Measurements from ENCODE around the gene FTO.

Gene FTO

DNA sequence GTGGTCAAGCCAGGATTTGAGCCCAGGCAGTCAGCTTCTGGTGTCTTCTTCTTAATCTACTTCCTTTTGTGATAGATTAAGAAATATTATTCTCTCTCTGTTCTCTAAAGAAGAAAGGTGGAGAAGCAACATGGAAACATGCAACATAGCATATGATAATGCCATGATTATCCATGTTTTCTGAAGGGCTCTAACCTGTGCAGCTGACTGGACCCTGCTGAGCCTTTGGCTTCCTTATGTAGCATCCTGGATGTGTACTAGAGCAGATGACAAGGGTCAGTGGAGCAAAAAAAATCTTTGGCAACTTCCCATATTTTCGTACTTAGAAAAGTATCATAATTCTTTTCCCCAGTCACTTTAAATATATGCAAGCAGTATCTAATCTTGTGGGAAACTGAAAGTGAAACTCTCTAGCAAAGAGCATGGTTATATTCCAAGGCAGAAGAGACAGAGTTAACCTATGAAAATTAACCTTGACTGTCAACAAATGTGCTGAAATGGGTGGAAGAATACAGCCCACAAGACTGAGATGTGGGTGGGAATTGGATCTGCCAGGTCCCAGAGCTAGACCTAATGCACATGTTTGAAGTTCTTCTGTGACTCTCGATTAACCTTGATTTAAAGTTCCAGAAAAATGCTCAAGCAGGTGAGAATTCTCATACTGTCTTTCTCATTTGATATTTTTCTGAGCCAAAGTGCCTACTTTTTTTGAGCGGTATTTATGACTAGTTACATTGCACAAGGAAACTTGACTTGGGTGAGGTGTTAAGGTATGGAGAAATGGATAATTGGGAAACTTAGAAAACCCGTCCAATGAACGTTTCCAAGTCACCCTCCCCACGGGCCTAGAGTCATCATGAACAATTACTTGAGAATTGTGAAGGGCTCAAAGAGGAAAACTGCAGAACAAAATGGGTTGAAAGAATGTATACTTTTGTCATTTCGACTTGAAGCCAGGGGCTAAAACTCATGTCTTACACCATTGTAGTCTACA lies 248.6 kb downstream of the FTO start:
- TF ChIP-seq, protein P1, sequence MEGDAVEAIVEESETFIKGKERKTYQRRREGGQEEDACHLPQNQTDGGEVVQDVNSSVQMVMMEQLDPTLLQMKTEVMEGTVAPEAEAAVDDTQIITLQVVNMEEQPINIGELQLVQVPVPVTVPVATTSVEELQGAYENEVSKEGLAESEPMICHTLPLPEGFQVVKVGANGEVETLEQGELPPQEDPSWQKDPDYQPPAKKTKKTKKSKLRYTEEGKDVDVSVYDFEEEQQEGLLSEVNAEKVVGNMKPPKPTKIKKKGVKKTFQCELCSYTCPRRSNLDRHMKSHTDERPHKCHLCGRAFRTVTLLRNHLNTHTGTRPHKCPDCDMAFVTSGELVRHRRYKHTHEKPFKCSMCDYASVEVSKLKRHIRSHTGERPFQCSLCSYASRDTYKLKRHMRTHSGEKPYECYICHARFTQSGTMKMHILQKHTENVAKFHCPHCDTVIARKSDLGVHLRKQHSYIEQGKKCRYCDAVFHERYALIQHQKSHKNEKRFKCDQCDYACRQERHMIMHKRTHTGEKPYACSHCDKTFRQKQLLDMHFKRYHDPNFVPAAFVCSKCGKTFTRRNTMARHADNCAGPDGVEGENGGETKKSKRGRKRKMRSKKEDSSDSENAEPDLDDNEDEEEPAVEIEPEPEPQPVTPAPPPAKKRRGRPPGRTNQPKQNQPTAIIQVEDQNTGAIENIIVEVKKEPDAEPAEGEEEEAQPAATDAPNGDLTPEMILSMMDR (IDR thresholded peaks at IDR 0.05; ENCODE audit: borderline replicate concordance, insufficient read depth, low read depth, low read length): no peak

DNA sequence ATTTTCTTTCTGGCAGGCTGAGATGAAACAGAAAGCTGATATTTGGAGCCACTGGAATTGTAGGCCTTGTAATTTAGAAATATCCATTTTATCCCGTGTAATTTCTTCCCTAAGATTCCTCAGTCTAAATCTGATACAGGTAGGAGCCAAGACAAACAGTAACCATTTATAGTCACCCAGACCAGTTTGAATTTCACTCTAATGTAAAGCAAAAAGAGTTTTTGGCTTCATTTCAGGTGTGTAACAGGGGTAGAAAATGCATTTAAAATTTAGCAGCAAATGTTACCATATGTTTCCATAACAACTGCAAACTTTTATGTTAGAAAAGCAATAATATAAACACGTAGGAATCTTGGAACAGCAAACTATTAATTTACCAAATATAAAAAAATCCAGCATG lies 249.4 kb downstream of the FTO start:
- H3K4me3 ChIP-seq (ENCODE audit: low read depth, low read length): no peak overlapping the region
- TF ChIP-seq, protein P1 (IDR thresholded peaks at IDR 0.05; ENCODE audit: borderline replicate concordance, insufficient read depth, low read depth, low read length): no peak

More for the DNA sequence above, 248.6 kb downstream of the FTO start:
- no peak overlapping the region for H3K4me3 ChIP-seq (ENCODE audit: low read depth, low read length)

DNA sequence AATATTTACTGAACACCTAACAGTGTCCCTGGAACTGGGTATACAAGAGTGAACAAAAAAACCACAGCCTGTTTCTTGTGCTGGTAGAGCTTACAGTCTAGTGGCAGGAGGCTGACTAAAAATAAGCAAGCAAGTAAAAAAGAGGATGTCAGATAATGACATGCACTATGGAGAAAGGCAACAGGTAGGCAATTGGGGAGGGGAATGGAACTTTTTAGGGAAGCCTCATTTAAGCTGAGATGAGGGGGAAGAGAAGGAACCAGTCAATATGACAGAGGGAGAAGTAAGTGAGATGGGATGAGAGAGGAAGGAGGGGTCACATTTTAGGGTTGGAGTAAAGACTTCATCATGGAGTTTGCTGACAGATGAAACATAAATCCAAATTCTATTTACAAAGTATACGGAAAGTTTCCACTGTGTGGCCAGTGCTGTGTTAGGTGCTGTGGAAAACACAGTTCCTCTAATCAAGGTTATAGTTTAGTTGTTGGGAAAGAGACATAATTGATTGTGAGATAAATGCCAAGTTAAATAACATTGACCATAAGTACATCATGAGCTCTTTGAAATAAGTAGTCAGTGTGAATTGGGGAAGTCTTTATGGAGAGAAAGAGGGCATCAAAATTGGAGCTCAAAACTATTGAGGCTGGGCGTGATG lies 251.4 kb downstream of the FTO start:
- no peak overlapping the region for H3K4me3 ChIP-seq (ENCODE audit: low read depth, low read length)
- TF ChIP-seq, protein P1 (IDR thresholded peaks at IDR 0.05; ENCODE audit: borderline replicate concordance, insufficient read depth, low read depth, low read length): no peak

DNA sequence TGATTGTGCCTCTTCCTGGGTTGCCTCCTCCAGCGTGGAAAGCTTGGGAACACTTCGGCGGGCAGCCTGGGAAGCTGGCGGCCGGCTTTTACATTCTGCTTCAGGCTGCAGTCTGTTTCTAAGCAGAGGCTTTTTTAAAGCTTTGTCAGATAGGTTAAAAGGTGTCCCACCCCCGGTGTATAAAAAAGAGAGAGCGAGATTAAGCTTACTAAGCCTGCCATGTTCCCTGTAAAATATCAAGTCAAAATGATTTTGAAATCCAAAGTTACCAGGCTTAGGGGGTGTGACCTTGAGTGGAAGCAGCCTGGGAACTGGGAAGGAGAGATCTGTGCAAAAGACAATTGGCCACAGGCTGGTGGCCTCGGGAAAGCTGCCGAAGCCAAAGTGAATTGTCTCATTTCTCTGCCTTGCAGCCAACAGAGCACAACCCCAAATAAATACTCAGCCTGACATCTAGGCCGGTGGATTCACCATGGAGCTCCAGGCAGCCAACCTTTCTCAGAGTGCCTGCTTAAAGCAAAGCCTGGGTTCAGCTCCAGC lies 254.5 kb downstream of the FTO start:
- TF ChIP-seq, protein P1 (IDR thresholded peaks at IDR 0.05; ENCODE audit: borderline replicate concordance, insufficient read depth, low read depth, low read length): no peak
- no peak overlapping the region for H3K4me3 ChIP-seq (ENCODE audit: low read depth, low read length)

DNA sequence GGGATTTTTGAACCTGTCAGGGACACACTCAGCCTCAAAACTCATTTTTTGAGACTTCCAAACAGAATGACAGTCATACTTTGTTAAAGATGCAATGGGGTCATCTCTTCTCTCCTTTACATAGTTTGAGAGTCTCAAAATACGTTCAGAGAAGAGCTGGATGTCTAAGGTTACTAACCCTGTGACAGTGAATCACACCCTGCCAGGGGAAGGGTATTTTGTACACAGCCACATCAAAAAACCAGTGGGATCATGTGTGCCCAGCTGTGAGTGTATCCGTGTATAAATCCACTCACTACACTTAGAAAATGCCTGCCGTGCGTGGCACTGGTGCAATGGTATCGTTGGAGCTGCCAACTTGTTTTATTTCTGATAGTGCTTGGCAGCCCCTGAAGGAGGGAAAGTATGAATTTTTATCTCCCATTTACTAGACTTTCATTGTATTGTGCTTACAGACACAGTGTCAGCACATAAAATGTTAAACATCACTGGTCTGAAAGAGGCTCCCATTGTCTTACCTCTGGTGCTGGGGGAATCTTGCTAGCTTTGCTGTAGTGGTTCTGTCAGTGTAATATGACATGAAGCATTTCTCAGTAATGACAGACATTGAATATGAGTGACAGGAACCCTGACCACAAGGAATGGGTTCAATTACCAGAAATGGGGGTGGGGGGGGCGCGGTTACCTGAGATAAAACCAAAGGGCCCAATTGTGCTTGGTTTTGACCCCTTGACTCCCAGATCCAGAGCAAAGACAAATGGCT lies 256.3 kb downstream of the FTO start:
- TF ChIP-seq, protein P1 (IDR thresholded peaks at IDR 0.05; ENCODE audit: borderline replicate concordance, insufficient read depth, low read depth, low read length): no peak
- no peak overlapping the region for H3K4me3 ChIP-seq (ENCODE audit: low read depth, low read length)

DNA sequence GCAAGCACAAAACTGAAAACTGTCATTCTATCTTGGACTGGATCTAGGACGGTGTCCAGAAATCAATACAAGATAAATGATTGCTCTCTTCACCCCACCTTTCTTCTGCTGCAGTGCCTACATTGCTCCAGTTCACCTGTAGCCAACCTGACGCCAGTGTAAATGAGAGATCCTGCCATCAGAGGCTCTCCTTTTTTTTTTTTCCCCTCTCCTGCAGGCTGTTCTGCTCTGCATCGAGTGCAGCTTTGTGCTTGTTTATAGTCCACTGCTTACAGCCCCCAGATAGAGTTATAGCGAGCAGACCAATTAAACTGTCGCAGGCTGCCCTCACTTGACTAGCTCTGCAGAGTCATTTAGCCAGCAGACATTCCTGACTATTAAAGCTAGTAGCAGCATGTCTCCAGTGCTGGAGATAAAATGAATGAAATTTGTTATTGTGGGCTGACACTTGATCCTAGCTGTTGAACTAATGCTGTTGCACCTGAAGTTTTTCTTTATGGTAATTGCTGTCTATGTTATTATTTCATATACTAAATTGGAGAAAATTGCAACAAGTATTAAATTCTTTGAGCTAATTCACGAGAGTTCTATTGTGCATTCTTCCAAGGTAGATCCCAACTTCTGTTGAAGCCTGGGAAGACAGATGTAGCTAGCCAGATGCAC lies 257.1 kb downstream of the FTO start:
- H3K4me3 ChIP-seq (ENCODE audit: low read depth, low read length): no peak overlapping the region
- TF ChIP-seq, protein P1 (IDR thresholded peaks at IDR 0.05; ENCODE audit: borderline replicate concordance, insufficient read depth, low read depth, low read length): no peak

Measured in GM12875 (cell line).